NCI-H1436 treated with DMSO at 0.1 percent for 48 hours (cell line): ENCODE data around the gene LIMD2.

Experiments
- DNase-seq: peaks from one replicate; lab custom pipeline; 2025; lab: John Stamatoyannopoulos, UW

The LIMD2 gene

DNA sequence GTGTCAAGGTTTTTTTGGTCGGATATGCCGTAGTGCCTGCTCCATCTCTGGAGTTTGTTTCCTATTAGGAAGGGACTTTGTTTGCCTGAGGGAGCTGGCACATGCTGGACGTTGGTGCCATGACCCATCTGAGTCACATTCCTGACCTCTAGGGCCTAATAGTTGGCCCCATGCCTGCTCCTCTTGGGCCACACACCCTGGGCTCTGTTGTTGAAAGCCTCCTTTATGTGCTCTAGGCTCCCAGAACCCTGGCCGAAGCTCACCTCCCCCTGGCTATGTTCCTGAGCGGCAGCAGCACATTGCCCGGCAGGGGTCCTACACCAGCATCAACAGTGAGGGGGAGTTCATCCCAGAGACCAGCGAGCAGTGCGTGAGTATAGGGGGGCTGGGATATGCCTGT is 18.4 kb downstream of the LIMD2 start:
- DNase-seq, result no peak

DNA sequence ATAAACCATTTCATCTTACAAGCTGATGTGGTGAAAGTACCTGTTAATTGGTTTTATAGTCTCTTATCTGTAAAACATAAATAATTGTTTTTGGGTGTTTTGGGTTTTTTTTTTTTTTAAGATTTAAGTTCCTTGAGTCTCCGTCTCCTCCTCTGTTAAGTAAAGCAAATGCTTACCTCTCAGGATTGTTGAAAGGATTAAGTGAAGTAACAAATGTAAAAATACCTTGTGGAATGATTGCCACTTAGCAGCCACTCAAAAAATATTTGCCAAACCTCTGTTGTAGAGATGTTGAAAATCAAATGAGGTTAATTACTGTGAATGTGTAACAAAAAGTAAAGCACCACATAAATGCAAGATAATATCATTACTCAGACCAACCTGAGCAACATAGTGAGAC is 19.2 kb downstream of the LIMD2 start:
- DNase-seq, result no peak

DNA sequence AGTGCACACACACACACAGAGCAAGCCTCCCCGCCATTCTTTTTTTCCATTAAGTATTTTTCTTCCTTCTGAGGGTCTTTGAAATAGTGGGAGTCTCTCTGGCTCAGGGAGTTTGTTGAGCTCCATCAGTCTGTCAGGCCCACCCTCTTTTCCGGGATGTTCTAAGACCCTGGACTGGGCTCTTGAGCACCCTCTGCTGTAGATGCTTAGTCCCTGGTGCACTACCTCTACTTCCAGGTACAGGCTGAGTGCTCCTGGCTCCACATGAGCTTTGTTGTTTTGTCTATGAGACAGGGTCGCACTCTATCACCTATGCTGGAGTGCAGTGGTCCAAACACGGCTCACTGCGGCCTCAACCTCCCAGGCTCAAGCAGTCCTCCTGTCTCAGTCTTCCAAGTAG is 20.7 kb downstream of the LIMD2 start:
- DNase-seq, result no peak

DNA sequence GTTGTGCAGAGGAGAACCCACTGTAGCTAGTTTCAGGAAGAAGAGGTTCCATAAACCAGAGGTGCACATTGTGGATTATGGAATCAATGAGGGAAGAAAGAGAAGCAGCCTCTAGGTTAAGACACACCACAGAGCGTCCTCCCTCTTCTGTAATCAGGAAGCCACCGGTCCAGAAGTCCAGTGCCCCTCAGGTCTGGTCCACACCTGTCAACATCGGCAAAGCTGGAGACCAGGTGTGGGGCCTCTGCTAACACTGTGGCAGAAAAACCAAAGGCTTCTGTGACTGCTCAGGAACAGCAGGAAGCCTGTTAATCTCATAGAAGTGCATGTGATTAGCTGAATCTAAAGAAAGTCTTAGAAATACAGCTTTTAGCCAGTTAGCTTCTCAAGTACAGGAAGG is 23.3 kb downstream of the LIMD2 start:
- DNase-seq, result no peak

DNA sequence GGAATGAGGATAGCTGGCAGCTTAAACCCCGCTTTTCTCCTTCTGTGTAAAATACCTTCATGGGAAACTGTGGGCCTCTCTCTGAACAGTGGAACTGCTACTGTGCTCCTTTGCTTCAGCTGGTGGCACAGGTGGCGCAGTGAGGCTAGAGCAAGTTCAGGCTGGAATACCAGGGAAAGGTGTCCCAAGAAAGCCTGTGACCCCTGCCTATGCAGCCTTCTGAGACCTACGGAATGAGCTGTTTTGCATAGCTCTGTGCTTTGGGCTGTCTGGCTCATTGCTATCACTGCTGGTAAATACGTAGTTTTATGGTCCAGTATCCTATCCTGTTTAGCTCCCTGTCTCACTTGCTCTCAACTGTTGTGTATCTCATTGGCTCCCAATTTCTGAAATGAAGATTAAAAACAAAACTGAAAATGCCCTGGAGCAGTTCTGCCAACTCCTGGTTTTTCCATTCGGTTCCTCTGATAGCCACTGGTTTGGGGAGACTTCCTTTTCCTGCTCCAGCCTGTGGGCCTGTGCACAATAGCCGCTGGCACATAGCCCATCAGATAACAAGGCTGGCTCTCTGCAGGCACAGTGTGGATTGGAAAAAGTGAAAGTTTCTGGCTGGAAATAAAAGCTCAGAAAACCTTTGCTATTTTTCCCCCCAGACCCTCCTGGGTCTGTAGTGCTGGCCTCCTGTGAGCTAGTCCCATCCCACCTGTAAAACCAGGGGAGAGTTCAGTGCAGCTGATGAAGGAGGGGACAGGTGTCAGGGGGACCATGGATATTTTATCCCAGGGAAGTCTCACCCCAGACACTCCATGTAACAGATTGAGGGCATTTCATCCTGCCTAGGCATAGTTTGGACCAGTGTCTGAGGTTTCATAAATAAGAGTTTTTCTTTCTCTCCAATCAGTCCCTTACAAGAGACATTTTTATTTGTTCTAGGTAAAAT is 24.0 kb downstream of the LIMD2 start:
- DNase-seq, result no peak

DNA sequence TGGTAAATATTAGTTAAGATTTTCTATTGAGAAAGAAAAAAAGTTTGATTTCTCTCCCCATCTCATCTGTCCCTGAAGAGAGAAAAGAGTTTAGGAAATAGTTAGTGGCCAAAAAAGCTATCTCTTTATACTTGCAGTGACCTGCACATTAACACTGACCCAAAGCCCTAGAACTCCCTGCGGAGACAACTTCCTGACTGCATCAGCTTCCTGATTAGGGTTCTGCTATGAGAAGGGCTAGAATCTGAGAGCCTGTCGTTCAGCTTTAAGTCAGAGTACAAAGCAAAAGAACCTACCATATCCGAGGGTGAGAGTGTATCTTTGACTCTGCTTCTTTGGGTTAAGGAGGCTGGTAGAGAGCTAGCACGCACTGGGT is 24.7 kb downstream of the LIMD2 start:
- no peak for DNase-seq

DNA sequence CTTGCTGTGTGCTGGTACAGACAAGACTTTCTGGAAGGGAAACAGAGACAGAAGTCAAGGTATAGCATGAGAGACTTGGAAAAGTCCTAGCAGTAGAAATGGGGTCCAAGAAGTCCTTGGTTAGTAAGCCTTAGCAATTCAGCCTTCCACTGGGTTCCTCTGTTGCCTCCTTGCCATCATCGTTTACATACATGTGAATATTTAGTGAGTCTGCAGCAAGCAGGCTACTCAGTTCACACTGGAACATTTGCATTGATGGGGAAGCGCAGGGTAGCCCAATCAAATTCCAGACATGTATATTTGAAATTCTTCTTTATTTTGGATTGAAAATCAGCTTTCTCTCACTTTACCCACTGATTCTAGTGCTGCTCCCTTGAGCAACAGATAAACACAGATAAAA is 27.1 kb downstream of the LIMD2 start:
- DNase-seq, result no peak

DNA sequence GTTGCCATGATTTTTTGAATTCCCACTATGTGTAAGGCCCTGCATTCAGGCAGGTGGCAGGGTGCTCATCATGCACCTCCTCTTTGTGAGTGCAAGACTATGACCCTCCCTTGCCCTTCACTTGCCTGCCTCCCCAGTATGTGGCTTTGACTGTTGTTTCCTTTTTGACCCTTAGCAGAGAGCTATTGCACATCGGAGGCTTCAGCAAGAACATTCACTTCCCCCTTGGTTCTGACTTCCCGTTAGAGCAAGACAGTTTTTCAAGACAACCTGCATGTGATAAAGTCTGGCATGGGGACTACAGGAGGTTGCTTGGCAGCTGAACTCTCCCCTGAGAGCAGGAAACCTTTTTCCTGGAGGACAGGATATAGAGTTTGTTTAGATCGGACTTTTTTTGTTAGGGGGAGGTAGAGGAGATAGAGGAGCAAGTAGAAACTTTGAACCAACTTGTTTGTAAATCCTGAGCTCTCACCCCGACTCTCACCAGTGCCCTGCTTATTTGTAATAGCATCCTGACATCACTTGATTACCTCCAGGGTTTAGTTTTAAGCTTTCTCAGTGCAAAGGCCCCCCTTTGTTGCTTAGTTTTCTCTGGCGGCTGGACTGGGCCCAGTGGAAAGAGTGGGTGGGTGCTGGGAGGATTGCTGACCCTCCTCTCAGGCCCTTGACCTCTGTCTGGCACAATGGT is 34.3 kb downstream of the LIMD2 start:
- DNase-seq, result no peak

DNA sequence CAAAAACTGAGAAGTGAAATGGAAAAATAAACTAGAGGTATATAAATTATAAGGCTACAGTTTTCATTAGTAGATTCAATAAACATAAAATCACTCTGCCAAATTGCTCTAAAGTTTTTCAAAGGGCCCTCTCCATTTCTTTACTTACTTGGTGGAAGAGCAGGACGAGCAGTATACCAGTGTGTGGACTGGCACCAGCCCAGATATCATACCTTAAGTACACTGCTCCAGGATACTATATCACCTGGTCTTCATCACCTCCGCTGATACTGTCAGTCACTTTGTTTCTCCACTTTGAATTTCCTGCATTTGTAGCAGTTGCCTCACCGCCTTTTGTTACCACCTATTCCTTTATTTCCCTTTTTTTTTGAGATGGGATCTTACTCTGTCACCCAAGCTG is 40.1 kb downstream of the LIMD2 start:
- DNase-seq, result no peak

DNA sequence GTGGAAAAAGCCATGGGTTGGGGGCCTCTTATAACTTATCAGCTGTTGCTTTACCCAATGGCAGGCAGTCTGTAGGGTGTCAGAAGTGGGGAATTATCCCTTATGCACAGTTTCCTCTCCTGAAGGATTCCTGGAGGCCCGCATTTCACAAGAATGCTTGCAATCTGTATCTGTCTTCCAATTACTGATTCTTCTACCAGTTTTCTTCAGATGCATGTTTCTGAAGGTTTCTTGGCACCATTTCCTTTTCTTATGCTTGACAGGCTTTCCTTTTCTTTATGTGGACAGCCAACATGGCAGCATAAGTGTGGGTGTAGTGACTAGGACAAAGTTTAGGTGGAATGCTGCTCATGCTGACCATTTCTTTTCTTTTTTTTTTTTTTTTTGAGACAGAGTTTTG is 41.6 kb downstream of the LIMD2 start:
- DNase-seq, result no peak

DNA sequence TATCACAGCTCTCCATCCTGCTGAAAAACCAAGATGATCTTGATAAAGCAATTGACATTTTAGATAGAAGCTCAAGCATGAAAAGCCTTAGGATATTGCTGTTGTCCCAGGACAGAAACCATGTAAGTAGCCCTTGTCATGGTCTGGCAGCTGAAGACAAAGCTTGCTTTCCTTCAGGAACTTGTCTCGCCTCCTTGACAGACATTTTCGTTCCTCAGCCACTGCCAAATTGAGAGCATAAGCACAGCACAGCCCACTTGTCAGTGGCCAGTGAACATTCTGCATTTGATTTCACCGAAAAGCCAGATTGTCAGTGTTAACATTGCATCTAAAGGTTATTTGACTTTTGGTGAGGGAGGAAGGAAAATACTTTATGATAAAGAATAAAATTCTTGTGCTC is 42.1 kb downstream of the LIMD2 start:
- DNase-seq, result no peak

DNA sequence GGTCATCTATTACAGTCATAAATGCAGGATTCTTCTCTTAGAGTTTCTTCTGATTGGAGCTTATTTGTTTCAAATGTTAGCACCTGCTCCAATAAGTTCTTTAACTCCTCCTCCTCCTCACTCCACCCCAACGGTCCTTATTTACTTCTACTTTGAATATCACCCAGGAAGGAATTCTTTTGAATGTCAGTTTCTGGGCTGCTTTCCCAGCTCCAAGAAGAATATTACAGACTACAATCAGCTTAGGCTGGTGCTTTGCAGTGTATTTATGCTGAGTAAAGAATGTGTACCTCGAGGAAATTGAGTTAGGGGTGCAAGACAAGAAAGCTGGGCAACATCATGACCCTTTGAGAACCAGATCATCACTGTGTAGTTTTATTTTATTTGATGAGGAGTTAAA is 46.9 kb downstream of the LIMD2 start:
- DNase-seq, result no peak

DNA sequence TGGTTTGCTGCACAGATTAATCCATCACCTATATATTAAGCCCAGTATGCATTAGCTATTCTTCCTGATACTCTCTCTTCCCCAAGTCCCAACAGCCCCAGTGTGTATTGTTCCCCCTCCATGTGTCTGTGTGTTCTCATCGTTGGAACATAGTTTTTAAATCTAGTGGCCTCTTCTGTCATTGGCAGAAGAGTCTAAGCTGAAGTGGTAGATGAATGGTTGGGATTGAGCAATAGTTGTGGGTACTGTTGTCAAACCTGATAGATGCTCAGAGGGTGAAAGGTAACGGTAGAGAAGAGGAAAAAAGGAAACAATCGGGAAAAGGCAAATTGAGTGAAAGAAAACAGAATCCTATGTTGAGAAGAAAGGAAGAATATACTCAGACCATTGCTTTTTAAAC is 47.8 kb downstream of the LIMD2 start:
- no peak for DNase-seq

DNA sequence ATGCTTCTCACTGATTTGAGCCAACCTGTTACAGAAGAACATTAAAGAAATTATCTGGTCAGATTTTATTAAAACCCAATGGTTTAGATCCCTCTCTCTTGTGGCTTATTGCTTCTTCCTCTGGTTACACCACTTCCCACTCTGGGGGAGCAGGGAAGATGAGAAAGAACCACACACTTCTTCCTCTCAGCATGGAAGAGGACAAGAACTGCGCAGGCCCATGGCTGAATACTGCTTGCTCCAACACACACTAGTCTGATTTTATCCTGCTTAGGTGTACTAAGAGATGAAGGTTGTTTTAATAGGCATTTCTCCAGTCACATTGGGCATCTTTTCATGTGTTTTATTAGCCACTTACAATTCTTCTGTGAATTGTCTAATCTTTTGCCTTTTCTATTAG is 50.1 kb downstream of the LIMD2 start:
- DNase-seq, result no peak

DNA sequence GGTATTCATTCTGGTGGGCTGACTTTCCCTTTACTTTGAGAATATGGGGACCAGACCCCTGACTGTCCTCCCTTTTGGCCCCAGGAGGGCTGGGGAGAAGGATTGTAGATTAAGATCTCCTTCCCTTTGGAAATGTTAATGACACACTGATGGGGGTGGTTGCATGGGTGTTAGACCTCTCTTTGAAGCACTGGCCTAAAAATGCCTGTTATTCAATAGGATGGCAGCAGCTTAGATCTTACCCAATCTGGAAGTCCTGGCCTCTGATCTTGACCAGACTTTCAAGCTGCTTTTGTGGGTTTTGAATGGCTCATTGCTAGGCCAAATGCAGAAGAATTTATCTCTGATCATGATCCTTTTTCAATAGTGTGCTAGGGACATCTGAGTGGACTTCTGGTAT is 52.0 kb downstream of the LIMD2 start:
- no peak for DNase-seq

DNA sequence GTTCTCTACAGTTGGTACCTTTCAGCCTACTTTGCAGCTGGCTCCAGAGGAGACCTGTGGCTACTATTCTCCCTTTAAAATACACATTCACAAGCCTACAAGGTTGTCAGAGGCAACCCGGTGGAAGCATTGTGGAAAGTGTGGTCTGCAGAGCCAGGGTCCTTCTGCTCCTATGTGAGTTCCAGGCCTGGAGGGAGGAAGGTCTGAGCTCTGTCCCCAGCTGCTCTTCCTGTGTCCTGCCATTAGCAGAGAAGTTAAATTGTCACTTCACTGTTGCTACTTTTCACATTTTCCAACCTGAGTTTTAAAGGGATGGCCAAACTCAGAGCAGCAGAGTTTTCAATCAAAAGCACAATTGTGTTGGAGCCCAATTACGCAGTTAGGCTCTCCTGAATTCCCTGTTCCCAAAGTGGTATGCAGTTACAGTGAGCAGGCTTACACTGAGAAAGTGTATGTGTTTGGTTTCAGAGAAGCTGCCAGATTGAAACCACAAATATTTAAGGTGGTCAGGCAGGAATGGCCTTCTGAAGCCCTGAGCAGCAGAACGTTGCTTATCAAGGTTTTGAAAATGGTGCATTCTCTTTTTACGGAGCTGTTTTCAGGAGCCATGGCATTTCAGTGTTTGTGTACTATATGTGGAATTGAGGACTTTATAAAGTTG is 52.7 kb downstream of the LIMD2 start:
- DNase-seq, result no peak

DNA sequence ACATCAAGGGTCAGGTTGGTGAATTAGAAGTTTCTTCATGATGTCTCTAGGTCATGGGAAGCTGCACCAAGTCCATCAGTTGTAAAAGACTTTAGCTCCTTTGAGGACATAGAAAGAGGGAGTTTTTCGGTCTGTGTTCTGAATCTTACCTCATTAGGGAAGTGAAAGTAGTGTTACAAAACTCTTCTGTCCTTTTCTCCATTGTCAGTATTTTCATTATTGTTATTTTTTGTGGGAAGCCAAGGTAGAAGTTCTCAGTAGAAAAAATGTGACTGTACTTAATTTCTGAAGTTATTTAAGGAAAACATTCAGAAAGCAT is 53.5 kb downstream of the LIMD2 start:
- no peak for DNase-seq
